ENCODE results near the gene ESYT2. TPM values are rescaled to one million over a fixed set of nuclear protein-coding genes. Genes with fewer than 3 reads are reported as not detected.

The ESYT2 gene
- total RNA-seq, 3 donors from 2014 or later = 48.7 to 59.7 (median 57.1) TPM

DNA sequence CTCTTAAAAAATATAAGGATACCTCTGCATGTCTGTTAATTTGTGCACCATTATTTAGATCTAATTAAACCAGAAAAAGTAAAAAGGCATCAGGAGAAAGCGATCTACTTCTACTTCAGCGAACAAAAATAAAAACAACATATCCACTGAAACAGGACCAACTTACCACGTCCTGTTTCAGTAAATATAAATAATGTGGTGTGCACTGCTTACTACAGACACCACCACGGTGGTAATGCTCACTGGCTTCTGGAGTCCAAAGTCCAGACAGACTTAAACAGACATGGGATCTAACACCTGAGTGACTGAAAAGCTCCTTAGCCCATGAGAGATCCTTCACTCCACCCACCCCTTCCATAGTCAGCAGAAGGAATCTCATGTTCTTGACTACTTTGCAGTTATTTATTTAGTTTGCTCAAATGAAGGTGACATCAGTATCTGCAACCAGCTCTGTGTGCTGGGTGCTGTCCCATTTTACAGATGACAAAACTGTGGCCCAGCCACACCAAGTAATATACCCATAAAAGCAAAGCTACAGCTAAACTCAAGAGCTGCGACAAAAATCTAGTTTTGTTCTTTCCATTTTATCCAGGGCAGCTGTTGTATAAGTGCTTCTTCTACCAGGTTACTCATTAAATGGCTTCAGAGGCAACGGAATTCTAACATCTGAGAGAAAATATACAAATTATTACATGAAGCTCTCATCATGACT lies 62.6 kb downstream of the ESYT2 start:
- DNase-seq (no peak), ATAC-seq (no peak)
- H3K36me3 Mint-ChIP-seq (ENCODE audit: insufficient read depth) = peaks cover 24% of the 10 kb centered on the region
- H3K4me3 Mint-ChIP-seq = no peak overlapping the region
- H3K9me3 Mint-ChIP-seq = no peaks in the 10 kb centered on the region
- H3K4me1 Mint-ChIP-seq (ENCODE audit: low read depth) = peaks cover 3% of the 10 kb centered on the region
- H3K27me3 Mint-ChIP-seq (ENCODE audit: low read depth) = no peaks in the 10 kb centered on the region

DNA sequence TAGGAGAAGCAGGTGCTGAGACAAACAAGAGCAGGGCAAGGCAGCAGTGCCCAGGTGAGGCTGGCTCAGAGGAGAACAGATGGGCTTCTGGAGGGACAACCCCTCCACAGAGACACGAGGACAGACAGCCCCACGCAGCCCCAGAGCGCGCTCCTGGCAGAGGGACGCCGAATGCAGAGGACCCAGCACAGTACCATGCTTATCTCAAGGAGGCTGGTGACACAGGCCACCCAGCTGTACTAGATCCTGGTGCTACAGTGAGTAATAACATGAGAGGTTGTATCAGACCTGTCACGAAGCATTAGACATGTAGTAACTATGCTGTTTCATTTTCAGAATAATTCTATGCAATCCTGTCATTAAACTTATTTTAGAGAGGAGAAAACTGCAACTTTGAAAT lies 64.3 kb downstream of the ESYT2 start:
- no peaks in the 10 kb centered on the region for H3K9me3 Mint-ChIP-seq
- ATAC-seq (peak; percentile 46 to 71), DNase-seq (no peak)
- H3K27me3 Mint-ChIP-seq (ENCODE audit: low read depth) = no peaks in the 10 kb centered on the region
- H3K4me1 Mint-ChIP-seq (ENCODE audit: low read depth) = no peaks in the 10 kb centered on the region
- H3K4me3 Mint-ChIP-seq = no peak overlapping the region
- peaks cover 25% of the 10 kb centered on the region for H3K36me3 Mint-ChIP-seq (ENCODE audit: insufficient read depth)

DNA sequence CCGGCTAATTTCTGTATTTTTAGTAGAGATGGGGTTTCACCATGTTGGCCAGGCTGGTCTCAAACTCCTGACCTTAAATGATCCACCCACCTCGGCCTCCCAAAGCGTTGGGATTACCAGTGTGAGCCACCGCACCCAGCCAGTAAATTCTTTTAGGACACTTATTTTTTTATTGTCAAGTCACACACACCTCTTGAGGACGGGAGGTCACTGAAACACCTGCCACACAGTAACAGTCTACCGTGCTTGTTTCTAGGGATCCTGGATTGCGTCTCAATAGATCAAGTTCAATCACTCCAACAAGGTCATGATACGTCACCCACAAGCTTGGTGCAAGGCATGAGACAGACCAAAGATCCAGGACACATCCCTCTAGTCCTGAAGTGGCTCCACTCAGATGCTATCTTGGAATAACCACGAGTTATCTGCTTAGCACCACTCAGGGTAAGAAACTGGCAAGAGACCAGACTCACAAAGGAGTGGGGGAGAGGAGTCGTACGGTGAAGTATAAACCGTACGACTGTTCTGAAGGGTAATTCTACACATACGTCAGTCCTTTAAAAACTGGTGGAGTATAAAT lies 65.8 kb downstream of the ESYT2 start:
- H3K36me3 Mint-ChIP-seq (ENCODE audit: insufficient read depth) = peaks cover 29% of the 10 kb centered on the region
- H3K9me3 Mint-ChIP-seq = no peaks in the 10 kb centered on the region
- H3K4me1 Mint-ChIP-seq (ENCODE audit: low read depth) = no peaks in the 10 kb centered on the region
- DNase-seq = no peak
- H3K4me3 Mint-ChIP-seq = no peak overlapping the region
- ATAC-seq = no peak
- H3K27me3 Mint-ChIP-seq (ENCODE audit: low read depth) = no peaks in the 10 kb centered on the region

DNA sequence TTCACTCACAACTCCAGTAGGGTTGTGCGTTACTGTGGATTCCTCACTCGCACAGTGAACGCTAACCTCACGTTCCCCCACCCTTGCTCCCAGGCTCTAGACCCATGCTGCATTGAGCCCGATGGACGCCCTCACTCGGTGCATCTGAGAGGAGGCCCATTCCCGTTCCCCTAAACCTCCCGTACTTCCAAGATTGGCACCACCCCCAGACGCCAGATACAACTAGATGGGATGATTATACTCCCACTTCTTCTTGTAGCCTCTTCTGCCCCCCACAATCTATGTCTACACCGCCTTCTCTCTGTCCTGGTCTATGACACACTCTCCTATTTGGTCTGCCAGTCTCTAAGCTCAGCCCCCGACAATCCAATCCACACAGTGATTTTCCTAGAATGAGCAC lies 67.4 kb downstream of the ESYT2 start:
- Mint-ChIP-seq H3K36me3 (ENCODE audit: insufficient read depth) (peaks cover 40% of the 10 kb centered on the region), H3K4me3 (no peak overlapping the region), H3K4me1 (ENCODE audit: low read depth) (peaks cover 3% of the 10 kb centered on the region)

DNA sequence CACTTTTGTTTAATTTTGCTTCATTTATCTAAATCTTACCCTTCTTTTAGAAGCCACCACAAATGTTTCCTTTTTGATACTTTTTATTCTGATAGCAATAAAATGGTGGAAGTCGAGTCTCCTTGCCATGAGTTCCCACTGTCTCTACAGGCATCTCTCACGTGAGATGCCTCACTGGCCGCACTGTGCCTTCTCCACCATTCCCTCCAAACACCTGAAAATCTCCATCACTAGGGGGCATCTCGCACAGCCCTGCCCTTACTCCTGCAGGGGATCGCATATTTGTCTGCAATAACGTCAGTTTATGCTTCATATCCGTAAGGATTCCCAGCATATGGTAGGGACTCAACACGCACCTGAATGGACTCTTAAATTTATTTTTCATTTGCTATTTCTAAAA lies 68.4 kb downstream of the ESYT2 start:
- Mint-ChIP-seq H3K4me3 (no peak overlapping the region), H3K27me3 (ENCODE audit: low read depth) (no peaks in the 10 kb centered on the region), H3K9me3 (no peaks in the 10 kb centered on the region), H3K36me3 (ENCODE audit: insufficient read depth) (peaks cover 45% of the 10 kb centered on the region), H3K4me1 (ENCODE audit: low read depth) (peaks cover 3% of the 10 kb centered on the region)
- DNase-seq (no peak), ATAC-seq (no peak)

More for the DNA sequence above, 67.4 kb downstream of the ESYT2 start:
- ATAC-seq = no peak
- Mint-ChIP-seq H3K27me3 (ENCODE audit: low read depth) (no peaks in the 10 kb centered on the region), H3K9me3 (no peaks in the 10 kb centered on the region)
- DNase-seq = no peak

DNA sequence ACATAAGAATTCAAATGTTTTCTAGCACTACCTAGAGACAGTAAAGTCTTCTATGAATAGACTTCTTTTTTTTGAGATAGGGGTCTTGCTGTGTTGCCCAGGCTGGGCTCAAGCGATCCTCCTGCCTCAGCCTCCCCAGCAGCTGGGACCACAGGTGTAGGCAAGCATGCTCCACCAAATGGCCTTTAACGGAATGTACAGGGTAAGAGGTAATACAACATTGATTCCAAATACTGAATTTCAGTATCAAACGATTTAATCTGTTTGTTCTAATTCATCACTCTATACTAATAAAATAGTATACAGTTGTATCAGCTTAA lies 68.9 kb downstream of the ESYT2 start:
- H3K27me3 Mint-ChIP-seq (ENCODE audit: low read depth) = no peaks in the 10 kb centered on the region
- H3K4me1 Mint-ChIP-seq (ENCODE audit: low read depth) = peaks cover 3% of the 10 kb centered on the region
- no peaks in the 10 kb centered on the region for H3K9me3 Mint-ChIP-seq
- peaks cover 45% of the 10 kb centered on the region for H3K36me3 Mint-ChIP-seq (ENCODE audit: insufficient read depth)
- H3K4me3 Mint-ChIP-seq = no peak overlapping the region
- ATAC-seq (no peak), DNase-seq (no peak)

DNA sequence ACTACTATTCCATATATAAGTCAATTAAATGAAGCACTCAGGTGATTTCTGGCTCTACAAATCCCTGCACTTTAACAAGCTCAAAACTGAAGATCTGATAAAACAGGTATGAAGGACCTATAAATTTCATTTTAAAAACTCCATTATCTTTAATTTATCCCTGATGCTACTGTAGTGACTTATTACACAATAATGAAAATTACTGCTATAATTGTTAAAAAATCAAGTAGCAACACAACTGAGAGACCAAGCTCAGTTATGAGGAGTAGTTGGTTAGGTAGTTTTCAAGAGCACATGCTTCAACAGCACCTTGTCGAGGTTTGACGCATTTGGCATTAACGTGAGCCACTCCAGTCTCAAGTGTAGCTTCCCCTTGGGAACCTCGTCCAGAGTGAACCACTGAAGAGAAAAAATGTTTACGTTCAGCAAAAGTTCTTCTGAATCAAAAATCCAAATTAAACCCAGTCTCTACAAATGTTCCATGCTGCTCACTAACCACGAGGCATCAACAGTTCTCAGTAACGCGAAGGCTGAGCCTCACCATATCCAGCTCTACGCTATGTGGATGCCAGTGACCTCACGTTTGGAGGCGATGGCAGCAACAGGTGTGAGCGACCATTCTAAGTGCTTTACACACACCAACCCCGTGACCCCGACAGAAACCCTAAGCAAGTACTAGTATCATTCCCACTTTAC lies 69.4 kb downstream of the ESYT2 start:
- peaks cover 47% of the 10 kb centered on the region for H3K36me3 Mint-ChIP-seq (ENCODE audit: insufficient read depth)
- peaks cover 3% of the 10 kb centered on the region for H3K4me1 Mint-ChIP-seq (ENCODE audit: low read depth)
- ATAC-seq (no peak), DNase-seq (no peak)
- no peaks in the 10 kb centered on the region for H3K27me3 Mint-ChIP-seq (ENCODE audit: low read depth)
- no peaks in the 10 kb centered on the region for H3K9me3 Mint-ChIP-seq
- no peak overlapping the region for H3K4me3 Mint-ChIP-seq

DNA sequence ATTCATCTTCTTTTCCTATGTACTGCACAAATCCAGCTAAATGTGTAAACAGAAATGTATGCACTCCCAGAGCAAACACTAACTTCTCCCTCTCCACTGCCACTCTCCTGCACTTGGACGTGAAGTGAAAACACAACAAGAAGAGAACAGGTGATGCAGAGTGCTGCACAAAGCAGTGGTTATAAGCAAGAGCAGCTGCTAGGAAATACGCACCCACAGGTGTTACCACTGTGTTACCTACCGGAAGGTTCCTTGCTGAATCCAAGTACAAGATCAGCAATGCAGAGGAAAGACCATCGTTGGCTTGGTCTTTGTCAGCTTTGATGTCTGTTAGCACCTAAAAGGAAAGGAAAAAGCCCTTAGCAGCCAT lies 70.1 kb downstream of the ESYT2 start:
- no peak overlapping the region for H3K4me3 Mint-ChIP-seq
- peaks cover 3% of the 10 kb centered on the region for H3K4me1 Mint-ChIP-seq (ENCODE audit: low read depth)
- H3K36me3 Mint-ChIP-seq (ENCODE audit: insufficient read depth) = peaks cover 46% of the 10 kb centered on the region
- ATAC-seq = no peak
- DNase-seq = no peak
- no peaks in the 10 kb centered on the region for H3K9me3 Mint-ChIP-seq
- H3K27me3 Mint-ChIP-seq (ENCODE audit: low read depth) = no peaks in the 10 kb centered on the region

DNA sequence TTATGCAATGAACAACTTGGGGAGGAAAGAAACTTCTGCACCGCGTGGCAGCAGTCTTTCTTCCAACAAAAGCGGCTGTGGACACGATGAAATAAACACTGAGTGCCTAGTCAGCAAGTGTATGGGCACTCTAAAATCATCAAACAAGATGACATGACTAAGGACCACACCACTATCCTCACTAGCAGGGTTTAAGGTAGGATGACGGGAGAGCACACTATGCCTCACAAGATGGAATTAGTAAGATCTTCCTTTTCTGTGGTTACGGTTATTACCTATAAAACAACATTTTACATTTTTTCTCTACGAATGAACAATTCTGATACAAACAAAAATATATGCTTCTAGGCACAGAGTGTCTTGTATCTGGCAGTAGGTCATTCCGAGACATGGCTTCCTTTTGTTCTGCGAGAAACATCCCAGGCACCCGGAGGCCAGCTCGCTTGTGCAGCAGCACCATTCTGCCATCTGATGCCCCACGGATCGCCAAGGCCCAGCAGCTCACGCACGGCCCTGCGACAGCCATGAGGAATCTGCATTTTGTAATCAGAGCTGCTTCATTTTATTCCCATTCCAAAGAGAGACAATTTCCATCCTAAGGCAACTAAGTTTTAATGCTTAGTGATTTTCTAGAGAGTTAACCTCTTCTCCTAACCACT lies 70.6 kb downstream of the ESYT2 start:
- Mint-ChIP-seq H3K27me3 (ENCODE audit: low read depth) (no peaks in the 10 kb centered on the region), H3K36me3 (ENCODE audit: insufficient read depth) (peaks cover 46% of the 10 kb centered on the region), H3K4me1 (ENCODE audit: low read depth) (peaks cover 3% of the 10 kb centered on the region), H3K4me3 (no peak overlapping the region), H3K9me3 (no peaks in the 10 kb centered on the region)
- no peak for DNase-seq
- peak in 1 of 2 donors; percentile 46 for ATAC-seq

DNA sequence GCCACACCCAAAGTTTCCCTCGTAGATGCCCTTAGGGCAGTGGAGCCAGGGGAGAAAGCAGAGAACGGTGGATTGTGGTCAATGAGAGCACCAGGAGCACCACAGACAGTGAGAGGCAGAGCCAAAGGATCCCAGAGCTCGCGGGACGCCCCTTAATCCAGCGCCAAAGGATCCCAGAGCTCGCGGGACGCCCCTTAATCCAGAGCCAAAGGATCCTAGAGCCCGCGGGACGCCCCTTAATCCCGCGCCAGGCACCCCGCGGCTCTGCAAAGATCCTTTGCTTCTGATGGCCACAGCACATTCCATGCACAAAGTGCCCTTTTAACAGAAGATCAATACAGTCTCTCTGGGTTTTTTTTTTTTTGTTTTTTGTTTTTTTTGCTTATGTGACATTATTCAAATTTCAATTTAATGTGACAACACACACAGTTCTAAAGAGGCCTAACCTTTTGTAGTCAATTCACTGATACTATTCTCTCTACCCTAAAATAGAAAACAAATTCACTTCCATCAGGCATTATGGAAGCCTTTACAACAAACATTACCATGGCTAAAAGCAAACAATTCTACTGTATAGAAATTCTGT lies 71.8 kb downstream of the ESYT2 start:
- ATAC-seq = no peak
- Mint-ChIP-seq H3K36me3 (ENCODE audit: insufficient read depth) (peaks cover 46% of the 10 kb centered on the region), H3K4me1 (ENCODE audit: low read depth) (peaks cover 3% of the 10 kb centered on the region), H3K27me3 (ENCODE audit: low read depth) (no peaks in the 10 kb centered on the region), H3K9me3 (no peaks in the 10 kb centered on the region), H3K4me3 (no peak overlapping the region)
- DNase-seq = no peak

DNA sequence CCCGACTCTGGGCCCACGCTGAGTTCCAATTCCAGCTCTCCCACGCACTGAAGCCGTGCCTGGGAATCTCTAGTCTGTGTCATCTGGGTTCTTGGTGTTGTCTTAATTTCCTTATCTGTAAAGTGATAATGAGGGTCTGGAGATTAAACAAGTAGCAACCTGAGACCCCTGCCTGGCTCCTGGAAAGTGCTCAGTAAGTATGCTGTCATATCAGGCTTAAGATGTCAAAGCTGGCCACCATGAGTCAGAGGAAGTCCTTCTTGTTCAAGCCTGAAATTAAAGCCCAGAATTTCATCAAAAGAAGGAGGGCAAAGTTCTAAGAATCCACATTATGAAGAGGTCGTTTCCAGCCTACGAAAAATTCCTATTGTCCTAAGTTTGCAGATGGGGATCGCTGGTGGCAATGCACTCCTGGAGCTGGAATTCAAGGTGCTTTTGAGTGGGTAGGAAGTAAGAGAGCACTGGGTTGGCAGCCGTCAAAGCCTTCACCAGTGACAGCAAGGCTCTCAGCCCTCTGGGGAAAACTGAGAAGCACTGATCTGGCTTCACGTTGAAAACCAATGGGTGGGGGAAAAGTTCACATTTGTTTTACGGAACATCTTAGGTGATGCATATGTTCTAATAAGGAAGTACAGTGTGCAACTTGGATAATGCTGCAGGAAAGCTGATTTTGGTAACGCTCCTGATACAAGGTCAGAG lies 74.4 kb downstream of the ESYT2 start:
- peaks cover 41% of the 10 kb centered on the region for H3K36me3 Mint-ChIP-seq (ENCODE audit: insufficient read depth)
- no peaks in the 10 kb centered on the region for H3K9me3 Mint-ChIP-seq
- no peaks in the 10 kb centered on the region for H3K27me3 Mint-ChIP-seq (ENCODE audit: low read depth)
- ATAC-seq (no peak), DNase-seq (no peak)
- peaks cover 3% of the 10 kb centered on the region for H3K4me1 Mint-ChIP-seq (ENCODE audit: low read depth)
- H3K4me3 Mint-ChIP-seq = no peak overlapping the region

DNA sequence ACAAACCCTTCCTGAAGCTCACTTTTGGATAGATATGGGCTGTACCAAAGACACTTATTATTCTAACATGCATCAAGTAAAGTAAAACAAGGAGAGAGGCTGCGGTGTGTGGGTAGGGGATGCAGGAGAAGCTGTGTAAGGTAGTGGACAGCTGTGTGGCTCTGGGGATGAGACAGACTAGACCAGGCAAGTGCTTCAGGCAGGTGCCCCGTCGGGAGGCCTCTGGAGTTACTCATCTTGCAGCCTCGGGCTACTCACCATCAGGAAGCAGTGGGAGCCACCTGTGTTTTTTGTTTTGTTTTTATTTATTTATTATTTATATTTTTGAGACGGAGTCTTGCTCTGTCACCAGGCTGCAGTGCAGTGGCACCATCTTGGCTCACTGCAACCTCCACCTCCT lies 75.4 kb downstream of the ESYT2 start:
- H3K27me3 Mint-ChIP-seq (ENCODE audit: low read depth) = no peaks in the 10 kb centered on the region
- DNase-seq = no peak
- H3K4me3 Mint-ChIP-seq = no peak overlapping the region
- peaks cover 40% of the 10 kb centered on the region for H3K36me3 Mint-ChIP-seq (ENCODE audit: insufficient read depth)
- no peaks in the 10 kb centered on the region for H3K9me3 Mint-ChIP-seq
- ATAC-seq = no peak
- H3K4me1 Mint-ChIP-seq (ENCODE audit: low read depth) = peaks cover 3% of the 10 kb centered on the region

DNA sequence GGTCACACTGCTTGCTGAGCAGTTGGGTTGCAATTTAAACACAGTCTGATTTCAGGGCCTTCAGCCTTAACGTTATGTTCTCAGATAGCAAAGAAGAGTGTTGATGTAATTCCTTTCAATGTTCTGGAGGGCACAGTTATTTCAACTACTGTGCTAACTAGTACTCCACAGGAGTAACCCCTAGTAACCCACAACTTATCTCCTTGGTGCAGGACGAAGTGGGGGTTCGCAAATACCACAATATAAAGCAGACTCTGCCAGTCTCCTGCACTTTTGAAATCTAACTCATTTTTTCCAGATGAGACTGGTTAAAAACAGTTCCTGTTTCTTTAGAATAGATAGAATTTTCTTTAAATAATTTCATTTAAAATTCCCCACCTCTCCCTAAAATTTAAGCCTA lies 77.6 kb downstream of the ESYT2 start:
- no peak for DNase-seq
- no peaks in the 10 kb centered on the region for H3K27me3 Mint-ChIP-seq (ENCODE audit: low read depth)
- H3K9me3 Mint-ChIP-seq = no peaks in the 10 kb centered on the region
- H3K36me3 Mint-ChIP-seq (ENCODE audit: insufficient read depth) = peaks cover 26% of the 10 kb centered on the region
- no peak overlapping the region for H3K4me3 Mint-ChIP-seq
- H3K4me1 Mint-ChIP-seq (ENCODE audit: low read depth) = no peaks in the 10 kb centered on the region
- no peak for ATAC-seq

DNA sequence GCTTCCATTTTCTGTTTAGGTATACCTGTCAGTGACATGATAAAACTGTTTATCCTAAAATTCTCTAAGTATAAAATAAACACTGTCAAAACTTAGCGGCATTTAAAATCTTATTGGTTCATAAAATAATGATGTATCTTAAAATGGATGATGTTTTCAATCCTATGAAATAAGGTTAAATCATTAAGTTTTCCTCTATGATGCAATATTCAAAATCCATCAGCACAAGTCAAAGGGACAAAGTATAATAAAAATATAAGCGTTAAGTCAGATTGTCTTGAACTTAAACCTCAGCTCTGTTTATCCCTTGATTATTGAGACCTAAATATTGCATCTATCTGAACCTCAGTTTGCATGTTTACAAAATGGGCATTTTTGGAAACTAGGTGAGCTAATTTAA lies 78.1 kb downstream of the ESYT2 start:
- Mint-ChIP-seq H3K27me3 (ENCODE audit: low read depth) (no peaks in the 10 kb centered on the region), H3K4me3 (no peak overlapping the region), H3K4me1 (ENCODE audit: low read depth) (no peaks in the 10 kb centered on the region), H3K9me3 (no peaks in the 10 kb centered on the region), H3K36me3 (ENCODE audit: insufficient read depth) (peaks cover 27% of the 10 kb centered on the region)
- no peak for ATAC-seq
- no peak for DNase-seq
